Sigmoid colon (tissue), 7 donors: ENCODE data around the gene MRPL46. TPM values are rescaled to one million over a fixed set of nuclear protein-coding genes. Genes with fewer than 3 reads are reported as not detected.

Experiments
- DNase-seq: peaks from one replicate; pipeline ENCODE4 v3.0.0-alpha.2; 2019
- H3K27ac ChIP-seq, 4 donors: fragments of 200-600 bp; sonication (generic); one replicate each; pipeline ENCODE4 v1.5.1; 2016 to 2019; ENCODE audit warnings: mild to moderate bottlenecking in 1 of 4
- H3K27me3 ChIP-seq, 3 donors: fragments of 200-600 bp; sonication (generic); one replicate each; pipeline ENCODE4 v1.5.1; 2019; ENCODE audit warnings: mild to moderate bottlenecking in 1 of 3
- H3K36me3 ChIP-seq, 4 donors: fragments of 200-600 bp; sonication (generic); one replicate each; pipeline ENCODE4 v1.5.1; 2016 to 2019
- H3K4me1 ChIP-seq, 4 donors: fragments of 200-600 bp; sonication (generic); one replicate each; pipeline ENCODE4 v1.5.1; 2017 to 2019
- H3K4me3 ChIP-seq, 4 donors: fragments of 200-600 bp; sonication (generic); one replicate each; pipeline ENCODE4 v1.5.1; 2017 to 2019; ENCODE audit warnings: mild to moderate bottlenecking in 2 of 4, moderate library complexity in 1 of 4
- H3K9me3 ChIP-seq, 4 donors: fragments of 200-600 bp in 3 of 4; sonication (generic) in 3 of 4; one replicate each; pipeline versions ENCODE4 v1.5.1 to v1.6.1; 2013 to 2019
- CTCF ChIP-seq, 4 experiments: fragments of 450-650 bp in 3 of 4; fragments of 200-600 bp in 1 of 4; IDR thresholded peaks; one replicate each; pipeline ENCODE4 v1.5.1; 2016 to 2019; ENCODE audit warnings: antibody characterized with exemption in 4 of 4, mild to moderate bottlenecking in 3 of 4, moderate library complexity in 2 of 4
- EP300 ChIP-seq, 4 donors: sonication (generic); formaldehyde crosslinking; IDR thresholded peaks; one replicate each; pipeline ENCODE4 v1.6.1; 2017; ENCODE audit warnings: antibody characterized with exemption in 4 of 4
- POLR2A ChIP-seq, 2 donors: fragments of 450-650 bp; IDR thresholded peaks; one replicate each; pipeline ENCODE4 v1.6.1; 2016; ENCODE audit warnings: antibody characterized with exemption in 2 of 2, mild to moderate bottlenecking in 2 of 2, moderate library complexity in 2 of 2
- POLR2AphosphoS5 ChIP-seq, 4 donors: sonication (generic); formaldehyde crosslinking; IDR thresholded peaks; one replicate each; pipeline ENCODE4 v1.6.1; 2017; ENCODE audit warnings: antibody characterized with exemption in 4 of 4
- WGBS, 2 donors: extraction: QIAGEN DNeasy Blood & Tissue Kit; methylation state at CpG; one replicate each; pipeline ENCODE4 v1.1.7; 2013; 5-methylcytosine and 5-hydroxymethylcytosine counted together
- intact Hi-C: fragments of 100-400 bp; cut with DNase I; formaldehyde crosslinking; loops from one replicate; pipeline ENCODE4 v1.15.1; 2023
- polyA plus RNA-seq, 3 donors: library from polyadenylated mRNA; stranded (reverse); fragments of 200-250 nt; gene quantifications; one replicate each; pipeline ENCODE4 v1.2.3, GENCODE V29; 2013
- total RNA-seq, 4 donors: library from RNA; depleted of rRNA; stranded (reverse); fragments of >200 nt; gene quantifications; one replicate each; pipeline ENCODE4 v1.1.0, GENCODE V29; 2016
- donor health status: healthy with polysubstance abuse.
- donor health status: Bipolar disorder and iron deficiency.
- donor health status: healthy.

MRPL46 gene
- total and polyA plus RNA-seq, 7 donors: 15.9 to 53.6 (median 45.8) TPM

DNA sequence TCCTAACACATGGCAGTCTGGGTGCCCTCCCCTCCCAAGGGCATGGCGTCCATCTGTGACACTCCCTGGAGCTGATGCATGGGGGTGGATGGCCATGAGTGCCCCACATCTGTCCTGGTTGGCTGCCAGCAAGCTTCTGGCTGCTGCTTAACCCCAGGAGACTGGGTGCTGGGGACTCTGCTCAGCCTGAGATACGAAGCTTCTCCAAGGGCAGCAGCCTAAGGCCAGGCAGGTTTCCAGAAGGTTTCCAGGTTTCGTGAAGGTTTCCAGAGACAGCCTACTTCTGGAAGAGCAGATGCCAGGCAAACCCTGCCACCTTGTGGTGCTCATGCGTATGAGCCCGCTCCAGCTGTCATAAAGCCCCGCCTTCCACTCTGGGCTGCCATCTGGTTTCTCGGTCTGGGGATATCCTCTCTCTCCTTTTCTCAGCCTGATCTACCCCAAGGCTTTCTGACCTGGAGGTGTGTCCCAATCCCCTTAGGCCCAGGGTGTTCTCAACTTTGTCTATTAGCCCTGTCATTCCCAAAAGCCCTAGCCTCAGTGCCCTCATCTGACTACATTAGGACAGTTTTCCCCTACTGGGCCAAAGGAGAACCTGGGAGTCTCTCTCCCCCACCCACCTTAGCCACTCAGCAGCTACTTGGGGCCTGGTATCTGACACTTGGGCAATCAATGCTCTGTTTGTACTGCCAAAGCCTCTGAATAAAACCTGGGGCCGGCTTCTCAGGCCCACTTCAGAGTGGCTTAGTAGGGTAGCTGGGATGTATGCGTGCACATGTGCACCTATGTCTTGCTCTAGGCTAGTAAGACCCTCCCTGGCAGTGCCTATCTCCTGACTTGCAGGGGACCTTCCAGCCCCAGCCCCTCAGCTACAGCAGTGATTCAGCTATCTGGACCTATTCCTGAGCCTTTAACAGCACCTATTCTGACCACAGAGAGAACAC is 12.0 kb downstream of the MRPL46 start:
- H3K36me3 ChIP-seq: peaks cover 7 to 37% (median 17%) of the 10 kb centered on the region in 4 donors
- H3K9me3 ChIP-seq: no peaks in the 10 kb centered on the region
- 24 to 30% methylated on average over 9 of the region's 9 CpGs for WGBS, 2 donors
- intact Hi-C loops: no loop called here
- peak overlapping the region in 1 of 4 donors; percentile 19 for H3K27ac ChIP-seq
- peaks cover 0 to 12% (median 11%) of the 10 kb centered on the region in 4 donors for H3K4me1 ChIP-seq
- TF ChIP-seq POLR2AphosphoS5 (IDR thresholded peaks at IDR 0.05) (peak in 2 of 4 donors; percentile 56 to 62), EP300 (IDR thresholded peaks at IDR 0.05) (no peak), POLR2A (IDR thresholded peaks at IDR 0.05) (no peak), CTCF (IDR thresholded peaks at IDR 0.05) (peak; percentile 38 to 68 (median 48))
- peak; percentile 80 for DNase-seq
- H3K4me3 ChIP-seq: no peak overlapping the region
- no peaks in the 10 kb centered on the region for H3K27me3 ChIP-seq

- H3K27ac ChIP-seq: no peak overlapping the region
- 28 to 72% methylated on average over 1 of the region's 1 CpG for WGBS, 2 donors
- no peak for TF ChIP-seq EP300 (IDR thresholded peaks at IDR 0.05)
- no peak for TF ChIP-seq CTCF (IDR thresholded peaks at IDR 0.05)
- no peak for TF ChIP-seq POLR2A (IDR thresholded peaks at IDR 0.05)
- TF ChIP-seq POLR2AphosphoS5 (IDR thresholded peaks at IDR 0.05): no peak
- H3K4me3 ChIP-seq: no peak overlapping the region
- no peaks in the 10 kb centered on the region for H3K9me3 ChIP-seq
- DNase-seq: no peak
- H3K4me1 ChIP-seq: peaks cover 0 to 16% (median 11%) of the 10 kb centered on the region in 4 donors
- no peaks in the 10 kb centered on the region for H3K27me3 ChIP-seq
- intact Hi-C loops: no loop called here
- H3K36me3 ChIP-seq: peaks cover 0 to 28% (median 8%) of the 10 kb centered on the region in 4 donors
Measured at GRCh38 chr15:88454236-88454635, 13.0 kb downstream of the MRPL46 start.

DNA sequence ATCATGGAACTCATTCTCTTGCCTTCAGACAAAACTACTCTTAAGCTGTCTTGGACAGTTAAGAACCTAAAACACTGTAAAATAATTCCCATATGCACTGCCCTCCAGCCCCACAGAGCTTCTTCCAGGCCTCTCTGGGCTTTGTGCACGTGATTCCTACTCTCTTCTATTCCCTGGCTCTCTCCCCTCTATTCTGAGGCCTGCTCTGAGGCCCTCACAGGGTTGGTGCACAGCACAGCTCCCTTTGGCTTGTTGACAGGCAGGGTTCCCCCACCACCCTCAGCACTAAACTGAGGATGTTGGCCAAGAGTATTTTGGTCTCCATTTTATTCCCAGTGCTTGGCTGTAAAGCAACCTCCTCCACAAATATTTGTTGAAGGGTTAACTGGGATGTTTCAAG is 13.5 kb downstream of the MRPL46 start:
- peaks cover 0 to 22% (median 2%) of the 10 kb centered on the region in 4 donors for H3K36me3 ChIP-seq
- TF ChIP-seq EP300 (IDR thresholded peaks at IDR 0.05) (no peak), POLR2A (IDR thresholded peaks at IDR 0.05) (no peak), CTCF (IDR thresholded peaks at IDR 0.05) (no peak), POLR2AphosphoS5 (IDR thresholded peaks at IDR 0.05) (no peak)
- no peak overlapping the region for H3K4me3 ChIP-seq
- H3K9me3 ChIP-seq: no peaks in the 10 kb centered on the region
- H3K4me1 ChIP-seq: peaks cover 0 to 16% (median 11%) of the 10 kb centered on the region in 4 donors
- H3K27me3 ChIP-seq: no peaks in the 10 kb centered on the region
- WGBS, 2 donors: 27 to 52% methylated on average over 1 of the region's 1 CpG
- no peak for DNase-seq
- intact Hi-C loops: no loop called here
- H3K27ac ChIP-seq: no peak overlapping the region

DNA sequence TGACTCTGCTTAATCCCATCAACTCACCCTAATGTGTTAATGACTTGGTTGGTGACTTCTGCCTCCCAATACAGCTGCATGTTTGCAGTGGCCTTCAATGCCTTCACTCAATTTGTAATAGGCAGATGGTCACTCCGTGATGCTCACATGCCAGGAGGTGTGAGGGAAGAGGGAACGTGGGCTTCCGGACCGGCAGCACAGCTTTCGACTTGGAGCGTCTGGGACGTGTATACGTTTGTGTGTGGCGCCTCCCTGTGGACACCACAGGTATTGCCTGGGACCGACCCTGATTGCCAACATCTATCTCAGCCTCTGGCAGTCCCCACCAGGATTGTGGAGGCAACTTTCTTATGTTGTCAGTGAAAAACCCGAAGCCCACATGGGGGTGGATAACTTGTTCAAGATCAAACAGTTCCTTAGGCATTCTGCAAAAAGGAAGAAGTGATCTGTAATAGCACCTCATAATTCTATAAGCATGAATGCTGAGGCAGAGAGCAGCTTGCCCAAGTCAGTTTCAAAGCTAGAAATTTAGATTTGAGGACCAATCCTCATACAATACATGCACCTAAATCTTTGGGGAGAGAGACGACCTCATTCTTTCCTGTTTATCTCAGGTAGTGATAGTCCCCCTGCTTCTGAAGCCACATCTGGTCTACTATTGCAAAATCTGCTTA is 16.9 kb downstream of the MRPL46 start:
- intact Hi-C loops: no loop called here
- Histone ChIP-seq H3K4me1 (peaks cover 0 to 14% (median 11%) of the 10 kb centered on the region in 4 donors), H3K27ac (no peak overlapping the region), H3K36me3 (no peaks in the 10 kb centered on the region), H3K9me3 (no peaks in the 10 kb centered on the region), H3K27me3 (no peaks in the 10 kb centered on the region), H3K4me3 (no peak overlapping the region)
- TF ChIP-seq POLR2A (IDR thresholded peaks at IDR 0.05) (no peak), EP300 (IDR thresholded peaks at IDR 0.05) (no peak), CTCF (IDR thresholded peaks at IDR 0.05) (peak in 3 of 4 experiments; percentile 16 to 35 (median 32))
- peak; percentile 68 for DNase-seq
- WGBS, 2 donors: 5% methylated on average over 12 of the region's 12 CpGs
